Measurements from ENCODE around the gene DAP.

GRCh38 chr5:10793785-10794184 lies 32.8 kb upstream of the DAP start:
- TF ChIP-seq POLR2A (IDR thresholded peaks at IDR 0.05) (no peak), CTCF (IDR thresholded peaks at IDR 0.05) (no peak), POLR2AphosphoS5 (IDR thresholded peaks at IDR 0.05) (no peak)
